GM23338 (cell line): ENCODE measurements around the gene HOXC12. TPM values are rescaled to one million over a fixed set of nuclear protein-coding genes. Genes with fewer than 3 reads are reported as not detected.

ENCODE experiments used
- ATAC-seq: fragments of 200-7000 bp; cut with Tn5 transposase; 3 replicates; pipeline ENCODE4 v1.9.1; 2020
- DNase-seq: peaks from one replicate; pipeline ENCODE4 v3.0.0-alpha.2; 2015; ENCODE audit warnings: low spot score
- H2AFZ ChIP-seq: fragments of 200-600 bp; sonication (generic); 2 replicates; pipeline ENCODE4 v1.8.0; 2016; ENCODE audit warnings: antibody characterized with exemption, mild to moderate bottlenecking, moderate library complexity
- H3F3A ChIP-seq: fragments of 200-600 bp; sonication (generic); replicated peaks from 2 replicates; pipeline ENCODE4 v1.8.0; 2017; ENCODE audit warnings: antibody characterized with exemption, mixed run types, low read depth
- H3K27ac ChIP-seq: fragments of 200-600 bp; sonication (generic); 2 replicates; pipeline ENCODE4 v1.6.1; 2016; ENCODE audit warnings: low read depth
- H3K27me3 ChIP-seq: fragments of 200-600 bp; sonication (generic); 2 replicates; pipeline ENCODE4 v1.8.0; 2016; ENCODE audit warnings: mild to moderate bottlenecking, mixed run types, moderate library complexity; ENCODE audit not compliant: insufficient read depth
- H3K36me3 ChIP-seq: fragments of 200-600 bp; sonication (generic); 2 replicates; pipeline ENCODE4 v1.8.0; 2016; ENCODE audit warnings: mild to moderate bottlenecking; ENCODE audit not compliant: insufficient read depth
- H3K4me1 ChIP-seq: fragments of 200-600 bp; sonication (generic); 2 replicates; pipeline ENCODE4 v1.8.0; 2016; ENCODE audit warnings: mild to moderate bottlenecking, moderate library complexity; ENCODE audit not compliant: insufficient read depth
- H3K4me2 ChIP-seq: fragments of 200-600 bp; sonication (generic); 2 replicates; pipeline ENCODE4 v1.7.1; 2017; ENCODE audit warnings: mixed run types
- H3K4me3 ChIP-seq: fragments of 200-600 bp; sonication (generic); 2 replicates; pipeline ENCODE4 v1.6.1; 2016; ENCODE audit warnings: mixed run types
- H3K79me2 ChIP-seq: fragments of 200-600 bp; sonication (generic); replicated peaks from 2 replicates; pipeline ENCODE4 v1.8.0; 2017; ENCODE audit warnings: mild to moderate bottlenecking; ENCODE audit not compliant: insufficient read depth
- H3K9me2 ChIP-seq: fragments of 200-600 bp; sonication (generic); 2 replicates; pipeline ENCODE4 v1.8.0; 2017; ENCODE audit not compliant: insufficient read depth
- H4K20me1 ChIP-seq: fragments of 200-600 bp; sonication (generic); replicated peaks from 2 replicates; pipeline ENCODE4 v1.8.0; 2017; ENCODE audit warnings: mild to moderate bottlenecking; ENCODE audit not compliant: insufficient read depth
- H3K27ac Mint-ChIP-seq: 2 replicates; pipeline ENCODE4 v1.8.0; 2020; ENCODE audit warnings: inconsistent platforms, mild to moderate bottlenecking, moderate library complexity, mixed read lengths
- H3K27me3 Mint-ChIP-seq: 3 replicates; pipeline ENCODE4 v1.8.0; 2022; ENCODE audit warnings: low read depth, mild to moderate bottlenecking, moderate library complexity, mixed read lengths, inconsistent platforms; ENCODE audit not compliant: insufficient read depth, poor library complexity
- H3K36me3 Mint-ChIP-seq: 3 replicates; pipeline ENCODE4 v1.8.0; 2021; ENCODE audit warnings: low read depth, mild to moderate bottlenecking, inconsistent platforms, moderate library complexity, mixed read lengths
- H3K4me1 Mint-ChIP-seq: 3 replicates; pipeline ENCODE4 v1.8.0; 2020; ENCODE audit warnings: mild to moderate bottlenecking, inconsistent platforms, mixed read lengths
- H3K4me3 Mint-ChIP-seq: 3 replicates; pipeline ENCODE4 v1.8.0; 2021; ENCODE audit warnings: moderate library complexity, mild to moderate bottlenecking, inconsistent platforms, mixed read lengths
- H3K9me3 Mint-ChIP-seq: 3 replicates; pipeline ENCODE4 v1.8.0; 2020; ENCODE audit warnings: moderate library complexity, mild to moderate bottlenecking, inconsistent platforms, mixed read lengths
- EZH2 ChIP-seq: fragments of 200-600 bp; sonication (generic); IDR thresholded peaks from one replicate; pipeline ENCODE4 v1.8.0; 2017; ENCODE audit warnings: antibody characterized with exemption, mild to moderate bottlenecking, low read depth; ENCODE audit not compliant: unreplicated experiment
- EZH2phosphoT487 ChIP-seq: fragments of 200-600 bp; sonication (generic); IDR thresholded peaks from one replicate; pipeline ENCODE4 v1.8.1; 2018; ENCODE audit warnings: antibody characterized with exemption; ENCODE audit not compliant: unreplicated experiment
- NANOG ChIP-seq: IDR thresholded peaks from 2 replicates; pipeline ENCODE4 v1.6.1; 2016; ENCODE audit warnings: antibody characterized with exemption, borderline replicate concordance
- POLR2AphosphoS5 ChIP-seq: IDR thresholded peaks from 2 replicates; pipeline ENCODE4 v1.6.1; 2016; ENCODE audit warnings: antibody characterized with exemption, low read depth
- ZNF114 ChIP-seq: fragments of 250-450 bp; sonication (Bioruptor Pico); IDR thresholded peaks from 2 replicates; pipeline ENCODE4 v1.5.0; 2020; ENCODE audit warnings: mild to moderate bottlenecking, moderate library complexity
- ZNF331 ChIP-seq: fragments of 250-450 bp; sonication (Bioruptor Pico); IDR thresholded peaks from 2 replicates; pipeline ENCODE4 v1.5.0; 2020; ENCODE audit warnings: low read depth, mild to moderate bottlenecking, moderate library complexity
- polyA plus RNA-seq: library from polyadenylated mRNA; unstranded; fragments of >200 nt; fragmentation: Nextera tagmentation; extraction: Ambion mirVana; gene quantifications from 2 replicates; pipeline ENCODE4 v1.2.1, GENCODE V29; 2016
- total RNA-seq: library from RNA; depleted of rRNA; stranded (reverse); fragments of >200 nt; shearing (Covaris generic); gene quantifications from 2 replicates; pipeline ENCODE4 v1.2.3, GENCODE V29; 2014
- TF ChIP-seq, protein P1 (sequence below): IDR thresholded peaks from one replicate; pipeline ENCODE4 v1.6.1; 2018; ENCODE audit warnings: antibody characterized with exemption; ENCODE audit not compliant: unreplicated experiment
- TF ChIP-seq, protein P2 (sequence below): IDR thresholded peaks from 2 replicates; pipeline ENCODE4 v1.6.1; 2016; ENCODE audit warnings: antibody characterized with exemption

HOXC12 gene
- total and polyA plus RNA-seq, 2 experiments from 2014 or later: not detected

DNA sequence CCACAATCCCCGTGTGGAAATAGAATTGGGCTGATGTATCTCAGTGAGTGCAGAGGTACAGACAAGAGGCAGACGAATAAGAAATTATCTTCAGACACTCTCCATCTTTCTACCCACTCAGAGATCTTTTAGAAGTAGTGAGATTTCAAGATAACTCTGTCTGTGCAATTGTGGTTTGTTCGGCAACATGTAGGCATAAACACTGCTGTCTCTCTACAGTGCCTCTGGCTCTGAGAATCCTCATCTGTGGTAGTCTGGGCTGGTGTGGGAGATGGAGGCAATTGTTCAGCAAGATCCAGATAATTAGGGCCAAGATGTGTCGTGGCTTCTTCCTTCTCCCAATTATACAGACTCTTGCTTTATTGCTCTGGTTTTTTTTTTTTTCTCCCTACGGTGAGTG lies 13.0 kb upstream of the HOXC12 start:
- no peak overlapping the region for H3K27ac Mint-ChIP-seq
- Histone ChIP-seq H4K20me1 (peaks cover 59% of the 10 kb centered on the region), H3K36me3 (no peaks in the 10 kb centered on the region), H3K9me2 (no peaks in the 10 kb centered on the region), H3K27me3 (peaks cover 100% of the 10 kb centered on the region), H3K79me2 (no peaks in the 10 kb centered on the region), H2AFZ (no peak overlapping the region), H3K4me2 (no peak overlapping the region), H3F3A (peaks cover 40% of the 10 kb centered on the region), H3K4me1 (peaks cover 28% of the 10 kb centered on the region; the same call in 1 of the 2 replicates), H3K4me3 (no peak overlapping the region), H3K27ac (no peak overlapping the region)
- peaks cover 15% of the 10 kb centered on the region for H3K4me1 Mint-ChIP-seq
- no peaks in the 10 kb centered on the region; the same call in 2 of the 3 replicates for H3K36me3 Mint-ChIP-seq
- TF ChIP-seq ZNF331 (CRISPR knock-in tag) (no peak), EZH2 (peak; percentile 68), POLR2AphosphoS5 (no peak), ZNF114 (no peak)
- DNase-seq (no peak), ATAC-seq (no peak)
- peaks cover 97% of the 10 kb centered on the region for H3K27me3 Mint-ChIP-seq
- H3K4me3 Mint-ChIP-seq: no peak overlapping the region
- no peaks in the 10 kb centered on the region; the same call in 2 of the 3 replicates for H3K9me3 Mint-ChIP-seq

DNA sequence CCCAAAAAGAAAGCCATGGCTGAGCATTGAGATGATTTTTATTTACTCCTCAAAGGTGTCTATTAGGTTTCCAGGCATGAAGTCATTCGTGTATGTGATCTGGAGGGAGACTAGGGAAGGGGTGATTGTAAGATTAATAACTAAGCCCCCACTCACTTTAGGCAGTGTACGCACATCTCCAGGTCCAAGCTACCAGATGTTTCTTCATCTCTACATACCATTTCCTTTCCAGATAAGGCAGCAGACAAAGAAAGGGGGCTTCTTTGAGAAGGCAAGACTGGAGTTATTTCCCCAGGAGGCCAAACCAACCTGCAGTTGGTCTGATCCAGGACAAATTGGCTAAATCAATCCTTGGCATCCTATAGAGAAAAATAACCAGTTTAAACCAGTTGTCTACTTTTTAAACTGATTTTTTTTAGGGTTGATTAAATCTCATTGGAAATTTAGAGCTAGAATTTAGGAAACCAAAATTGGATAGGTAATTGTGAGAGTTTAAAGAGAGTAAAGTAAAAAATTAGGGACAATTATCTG lies 12.2 kb upstream of the HOXC12 start:
- H3K27me3 Mint-ChIP-seq: peaks cover 97% of the 10 kb centered on the region
- Histone ChIP-seq H3K27me3 (peaks cover 100% of the 10 kb centered on the region), H3K4me3 (no peak overlapping the region), H4K20me1 (peaks cover 60% of the 10 kb centered on the region), H3K9me2 (no peaks in the 10 kb centered on the region), H3K27ac (no peak overlapping the region), H2AFZ (no peak overlapping the region), H3F3A (peaks cover 34% of the 10 kb centered on the region), H3K79me2 (no peaks in the 10 kb centered on the region), H3K4me1 (peaks cover 28% of the 10 kb centered on the region; the same call in 1 of the 2 replicates), H3K36me3 (no peaks in the 10 kb centered on the region), H3K4me2 (no peak overlapping the region)
- DNase-seq: no peak
- no peaks in the 10 kb centered on the region; the same call in 2 of the 3 replicates for H3K36me3 Mint-ChIP-seq
- ATAC-seq: no peak
- no peaks in the 10 kb centered on the region; the same call in 2 of the 3 replicates for H3K9me3 Mint-ChIP-seq
- H3K4me3 Mint-ChIP-seq: no peak overlapping the region
- no peak overlapping the region for H3K27ac Mint-ChIP-seq
- H3K4me1 Mint-ChIP-seq: peaks cover 15% of the 10 kb centered on the region
- TF ChIP-seq EZH2phosphoT487 (peak; percentile 22), EZH2 (peak; percentile 92), POLR2AphosphoS5 (no peak), ZNF331 (CRISPR knock-in tag) (no peak), ZNF114 (no peak), NANOG (no peak)
- TF ChIP-seq, protein P1, sequence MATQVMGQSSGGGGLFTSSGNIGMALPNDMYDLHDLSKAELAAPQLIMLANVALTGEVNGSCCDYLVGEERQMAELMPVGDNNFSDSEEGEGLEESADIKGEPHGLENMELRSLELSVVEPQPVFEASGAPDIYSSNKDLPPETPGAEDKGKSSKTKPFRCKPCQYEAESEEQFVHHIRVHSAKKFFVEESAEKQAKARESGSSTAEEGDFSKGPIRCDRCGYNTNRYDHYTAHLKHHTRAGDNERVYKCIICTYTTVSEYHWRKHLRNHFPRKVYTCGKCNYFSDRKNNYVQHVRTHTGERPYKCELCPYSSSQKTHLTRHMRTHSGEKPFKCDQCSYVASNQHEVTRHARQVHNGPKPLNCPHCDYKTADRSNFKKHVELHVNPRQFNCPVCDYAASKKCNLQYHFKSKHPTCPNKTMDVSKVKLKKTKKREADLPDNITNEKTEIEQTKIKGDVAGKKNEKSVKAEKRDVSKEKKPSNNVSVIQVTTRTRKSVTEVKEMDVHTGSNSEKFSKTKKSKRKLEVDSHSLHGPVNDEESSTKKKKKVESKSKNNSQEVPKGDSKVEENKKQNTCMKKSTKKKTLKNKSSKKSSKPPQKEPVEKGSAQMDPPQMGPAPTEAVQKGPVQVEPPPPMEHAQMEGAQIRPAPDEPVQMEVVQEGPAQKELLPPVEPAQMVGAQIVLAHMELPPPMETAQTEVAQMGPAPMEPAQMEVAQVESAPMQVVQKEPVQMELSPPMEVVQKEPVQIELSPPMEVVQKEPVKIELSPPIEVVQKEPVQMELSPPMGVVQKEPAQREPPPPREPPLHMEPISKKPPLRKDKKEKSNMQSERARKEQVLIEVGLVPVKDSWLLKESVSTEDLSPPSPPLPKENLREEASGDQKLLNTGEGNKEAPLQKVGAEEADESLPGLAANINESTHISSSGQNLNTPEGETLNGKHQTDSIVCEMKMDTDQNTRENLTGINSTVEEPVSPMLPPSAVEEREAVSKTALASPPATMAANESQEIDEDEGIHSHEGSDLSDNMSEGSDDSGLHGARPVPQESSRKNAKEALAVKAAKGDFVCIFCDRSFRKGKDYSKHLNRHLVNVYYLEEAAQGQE: no peak
- TF ChIP-seq, protein P2, sequence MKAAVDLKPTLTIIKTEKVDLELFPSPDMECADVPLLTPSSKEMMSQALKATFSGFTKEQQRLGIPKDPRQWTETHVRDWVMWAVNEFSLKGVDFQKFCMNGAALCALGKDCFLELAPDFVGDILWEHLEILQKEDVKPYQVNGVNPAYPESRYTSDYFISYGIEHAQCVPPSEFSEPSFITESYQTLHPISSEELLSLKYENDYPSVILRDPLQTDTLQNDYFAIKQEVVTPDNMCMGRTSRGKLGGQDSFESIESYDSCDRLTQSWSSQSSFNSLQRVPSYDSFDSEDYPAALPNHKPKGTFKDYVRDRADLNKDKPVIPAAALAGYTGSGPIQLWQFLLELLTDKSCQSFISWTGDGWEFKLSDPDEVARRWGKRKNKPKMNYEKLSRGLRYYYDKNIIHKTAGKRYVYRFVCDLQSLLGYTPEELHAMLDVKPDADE: no peak
